ENCODE data around the gene CHAT. TPM values are rescaled to one million over a fixed set of nuclear protein-coding genes. Genes with fewer than 3 reads are reported as not detected.

CHAT gene
- total RNA-seq, 1 donor from 2014 or later: not detected

DNA sequence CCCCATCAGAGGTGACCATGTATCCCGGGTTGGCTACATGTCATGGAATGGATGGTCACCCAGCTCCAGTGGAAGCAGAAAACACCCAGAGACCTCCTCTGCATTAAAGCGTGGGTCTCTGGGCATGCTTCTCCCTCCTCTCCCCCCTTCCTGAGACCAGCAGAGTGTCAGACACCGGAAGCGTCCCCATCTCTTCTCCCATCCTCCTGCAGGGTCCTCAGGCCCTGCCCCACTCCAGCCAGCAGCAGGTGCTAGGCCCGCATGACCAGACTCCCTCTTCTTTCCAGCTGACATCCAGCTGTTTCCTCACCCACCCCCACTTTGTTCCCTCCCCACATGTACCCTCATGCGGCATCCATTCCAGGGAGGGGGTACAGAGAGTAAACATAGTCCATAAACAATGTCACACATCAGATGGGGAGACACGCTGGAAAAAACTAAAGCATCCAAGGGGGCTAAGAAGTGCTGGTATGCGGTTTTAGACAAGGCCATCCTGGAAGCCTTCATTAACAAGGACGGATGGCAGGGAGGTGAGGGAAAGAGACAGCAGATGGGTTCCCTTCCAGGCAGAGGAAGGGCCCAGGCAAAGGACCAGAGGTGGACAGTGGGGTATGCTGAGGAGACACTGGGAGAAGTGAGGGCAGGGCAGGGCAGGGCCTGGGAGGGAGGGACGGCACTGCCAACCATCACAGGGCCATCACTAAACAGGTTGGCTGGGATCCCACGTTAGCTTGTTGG lies 16.2 kb upstream of the CHAT start:
- DNase-seq (ENCODE audit: low spot score): no peak

DNA sequence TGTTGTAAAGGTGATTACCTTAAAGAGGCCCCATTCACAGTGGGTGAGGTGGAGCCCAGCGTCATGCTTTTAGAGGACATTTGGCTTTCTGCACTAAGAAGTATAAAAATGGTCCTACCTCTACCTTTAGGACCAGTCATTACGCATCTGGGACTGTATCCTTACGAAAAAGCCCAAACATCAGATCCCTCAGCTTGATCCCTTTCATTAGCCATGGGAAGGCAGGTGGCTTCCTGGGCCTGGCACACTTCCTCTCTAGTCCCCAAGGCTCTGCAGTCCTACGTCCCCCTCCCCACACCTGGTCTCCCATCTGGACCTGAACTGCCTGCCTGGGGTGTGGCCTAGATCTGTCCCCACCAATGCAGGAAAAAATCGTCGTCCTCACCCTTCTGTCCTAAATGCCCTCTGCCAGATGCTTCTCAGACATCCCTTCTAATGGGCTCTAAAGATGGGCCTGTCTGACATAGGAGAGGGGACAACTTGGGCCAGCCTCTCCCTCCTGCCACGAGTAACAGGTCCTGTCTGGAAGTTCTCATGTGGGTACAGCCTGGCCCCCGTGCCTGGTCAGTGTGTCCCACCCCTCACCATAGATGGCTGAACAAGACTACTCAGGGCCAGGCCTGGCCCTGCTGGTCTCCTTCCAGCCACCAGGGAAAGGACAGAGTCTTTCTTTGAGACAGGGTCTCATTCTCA lies 15.5 kb upstream of the CHAT start:
- DNase-seq (ENCODE audit: low spot score): no peak

DNA sequence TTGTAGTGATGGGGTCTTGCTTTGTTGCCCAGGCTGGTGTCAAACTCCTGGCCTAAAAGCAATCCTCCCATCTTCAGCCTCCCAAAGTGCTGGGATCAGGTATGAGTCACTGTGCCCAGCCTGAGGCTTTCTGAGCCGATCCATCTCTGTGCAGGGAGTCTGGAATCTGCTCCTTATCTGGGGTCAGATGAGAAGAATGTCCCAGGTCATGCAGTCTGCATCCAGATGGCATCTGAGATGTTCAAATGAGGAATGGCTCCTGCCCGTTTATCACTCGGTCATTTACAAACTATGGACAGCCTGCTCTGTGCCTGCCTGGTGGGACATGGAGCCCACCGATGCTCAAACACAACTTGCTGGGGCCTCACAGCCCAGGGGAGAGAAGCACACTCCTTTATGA lies 14.9 kb upstream of the CHAT start:
- no peak for DNase-seq (ENCODE audit: low spot score)

DNA sequence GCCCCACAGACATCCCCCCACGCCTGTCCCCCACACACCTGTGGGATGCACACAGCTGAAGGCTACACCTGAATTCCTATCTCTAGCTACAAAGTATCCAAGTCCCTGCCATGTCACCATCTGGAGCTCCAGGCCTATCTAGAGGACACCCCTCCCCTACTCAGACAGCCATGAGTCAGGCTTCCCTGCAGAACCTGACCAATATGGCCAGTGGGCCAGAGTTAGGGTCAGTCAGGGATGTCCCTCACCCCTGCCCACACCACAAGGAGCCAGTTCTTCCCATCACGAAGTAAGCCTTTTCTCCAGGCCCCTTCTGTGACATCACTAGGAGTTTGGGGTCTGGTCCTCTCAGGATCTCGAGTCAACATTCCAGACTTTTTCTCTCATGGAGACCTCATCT lies 14.3 kb upstream of the CHAT start:
- DNase-seq (ENCODE audit: low spot score): no peak

GRCh38 chr10:49600046-49600445 lies 13.8 kb upstream of the CHAT start:
- no peak for DNase-seq (ENCODE audit: low spot score)

DNA sequence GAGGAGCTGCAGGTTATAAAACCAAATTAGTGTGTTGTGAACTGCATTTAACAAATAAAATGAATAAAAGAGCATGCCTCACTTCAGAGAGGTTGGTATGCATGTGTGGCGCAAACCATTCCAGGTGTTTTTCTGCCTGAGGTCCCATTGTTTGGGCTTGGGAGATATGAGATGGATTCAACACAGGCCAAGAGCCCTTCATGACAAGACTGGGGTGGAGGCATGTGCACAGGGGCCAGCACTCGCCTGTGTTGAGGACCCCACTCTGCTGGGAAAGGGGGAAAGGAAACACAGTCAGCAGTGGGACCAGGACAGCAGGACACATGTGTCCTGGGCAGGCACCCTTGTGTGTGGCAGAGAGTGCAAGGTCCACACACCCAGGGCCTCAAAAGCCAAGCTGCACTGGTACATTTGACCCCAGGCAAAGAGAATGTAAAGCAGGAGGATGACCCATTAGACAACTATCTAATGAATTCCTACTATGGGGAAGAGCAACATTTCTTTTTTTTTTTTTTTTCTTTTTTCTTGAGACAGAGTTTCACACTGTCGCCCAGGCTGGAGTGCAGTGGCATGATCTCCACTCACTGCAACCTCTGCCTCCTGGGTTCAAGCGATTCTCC lies 12.9 kb upstream of the CHAT start:
- no peak for DNase-seq (ENCODE audit: low spot score)

DNA sequence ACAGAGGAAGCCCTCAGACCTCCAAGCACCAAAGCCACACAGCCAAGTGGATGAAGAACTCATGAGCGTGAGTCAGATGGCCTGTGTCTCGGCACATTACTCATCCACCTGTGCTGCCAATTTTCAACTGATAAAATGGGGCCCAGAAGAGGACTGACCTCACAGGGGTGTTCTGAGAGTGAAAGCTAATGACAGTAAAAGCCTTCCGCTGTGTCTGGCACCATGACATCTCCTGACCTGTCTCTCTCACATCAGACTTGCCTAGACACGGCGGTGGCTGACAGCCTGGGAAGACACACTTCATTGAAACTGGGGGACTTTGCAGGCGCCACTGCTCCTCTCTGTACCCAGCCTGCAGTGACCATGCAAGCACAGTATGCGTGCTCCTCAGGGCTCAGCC lies 12.0 kb upstream of the CHAT start:
- no peak for DNase-seq (ENCODE audit: low spot score)

GRCh38 chr10:49602380-49603023 lies 11.3 kb upstream of the CHAT start:
- no peak for DNase-seq (ENCODE audit: low spot score)

- no peak for DNase-seq (ENCODE audit: low spot score)
Observed at GRCh38 chr10:49605216-49605938, 8.5 kb upstream of the CHAT start.

- DNase-seq (ENCODE audit: low spot score): no peak
Observed at GRCh38 chr10:49605939-49606509, 7.8 kb upstream of the CHAT start.

DNA sequence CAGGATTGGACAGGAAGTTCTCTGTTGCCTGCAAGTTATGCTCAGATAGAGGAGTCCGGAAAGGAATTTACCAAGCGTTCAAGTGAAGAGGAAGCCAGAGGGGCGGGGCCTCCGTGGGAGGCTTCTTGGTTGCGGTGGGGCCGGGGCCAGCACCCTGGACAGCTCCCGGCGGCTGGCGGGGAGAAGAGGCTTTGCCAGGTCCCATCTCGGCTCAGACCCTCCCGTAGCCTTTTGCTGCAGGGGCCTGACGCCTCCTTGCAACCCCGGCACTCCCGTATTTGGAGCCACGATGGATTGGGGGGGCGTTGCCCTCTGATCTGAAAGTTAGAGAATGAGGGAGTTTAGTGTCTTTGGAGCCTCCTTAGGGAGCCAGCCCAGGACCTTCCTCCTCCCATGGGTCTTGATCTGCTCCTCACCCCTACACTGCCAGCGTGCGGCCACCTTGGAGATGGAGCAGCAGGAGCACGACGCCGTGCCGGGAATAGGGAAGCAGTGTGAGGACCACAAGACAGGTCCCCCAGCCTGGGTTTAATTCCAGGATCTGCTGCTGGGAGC lies 6.8 kb upstream of the CHAT start:
- peak; percentile 77 for DNase-seq (ENCODE audit: low spot score)

- DNase-seq (ENCODE audit: low spot score): no peak
Observed at GRCh38 chr10:49608166-49609005, 5.5 kb upstream of the CHAT start.

GRCh38 chr10:49609006-49609282 lies 4.9 kb upstream of the CHAT start:
- no peak for DNase-seq (ENCODE audit: low spot score)

DNA sequence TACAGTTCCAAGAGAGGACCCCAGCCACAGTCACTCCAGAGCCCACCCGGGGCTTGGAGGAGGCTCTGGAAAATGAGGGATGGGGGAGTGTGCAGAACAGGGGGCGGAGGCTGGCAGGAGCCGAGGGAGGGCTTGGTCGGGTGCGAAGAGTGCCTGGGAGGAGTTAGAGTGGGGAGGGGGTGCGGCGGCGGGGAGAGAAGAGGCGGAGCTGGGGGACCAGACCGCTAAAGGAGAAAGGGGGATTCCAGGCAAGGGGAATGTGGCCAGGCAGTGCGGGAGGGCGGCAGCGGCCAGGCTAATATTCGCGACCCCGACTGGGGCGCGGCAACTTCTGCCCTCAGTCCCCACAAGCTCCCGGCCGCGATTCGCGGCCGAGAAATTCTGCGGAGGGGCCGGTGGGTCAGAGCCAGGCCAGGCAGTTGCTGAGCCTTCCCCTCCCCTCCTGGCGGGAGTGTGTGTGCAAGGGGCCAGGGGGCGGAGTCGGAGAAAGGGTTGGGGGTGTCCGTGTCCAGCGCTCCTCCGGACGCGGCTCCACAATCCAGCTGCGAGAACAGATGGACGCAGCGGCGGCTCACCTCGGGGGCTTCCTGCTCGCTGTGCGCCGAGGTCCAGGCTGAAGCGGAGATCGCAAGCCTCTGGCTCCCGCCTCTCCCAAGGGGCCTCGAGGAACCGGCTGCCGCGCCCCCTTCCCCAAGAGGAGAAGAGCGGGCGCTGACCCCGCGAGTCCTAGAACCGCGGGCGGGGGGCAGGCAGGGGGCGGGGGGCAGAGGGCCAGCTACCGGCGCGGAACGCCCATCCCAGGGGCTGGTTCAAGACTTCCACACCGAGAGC lies 4.3 kb upstream of the CHAT start:
- DNase-seq (ENCODE audit: low spot score): no peak

- peak; percentile 50 for DNase-seq (ENCODE audit: low spot score)
Observed at GRCh38 chr10:49610114-49610457, 3.8 kb upstream of the CHAT start, which contains the start of gene SLC18A3. TSS of gene SLC18A3 (plus strand) at chr10:49610310. CDS start at chr10:49610741, 431 bp downstream.

- no peak for DNase-seq (ENCODE audit: low spot score)
Observed at GRCh38 chr10:49610458-49611165, 3.2 kb upstream of the CHAT start.

GRCh38 chr10:49611166-49611815 lies 2.5 kb upstream of the CHAT start:
- DNase-seq (ENCODE audit: low spot score): no peak

- DNase-seq (ENCODE audit: low spot score): no peak
Observed at GRCh38 chr10:49611816-49612512, 1.9 kb upstream of the CHAT start.

Measured in umbilical cord (tissue), 2 donors.